SK-N-SH (cell line): ENCODE results near the gene GRK1. TPM values are rescaled to one million over a fixed set of nuclear protein-coding genes. Genes with fewer than 3 reads are reported as not detected.

Source experiments
- CTCF ChIA-PET: fragments of 300-600, 350-600 bp; formaldehyde crosslinking; extraction: SDS; loops from one replicate; lab custom pipeline; 2021; lab: Yijun Ruan, JAX
- POLR2A ChIA-PET: fragments of 350-600 bp; sonication (Branson Sonifier 250); formaldehyde crosslinking; extraction: SDS; loops from one replicate; lab custom pipeline; 2020; ENCODE audit warnings: antibody characterized with exemption, inconsistent platforms; lab: Yijun Ruan, JAX
- DNase-seq: peaks from one replicate; pipeline ENCODE4 v3.0.0; 2012
- H2AFZ ChIP-seq: fragments of 200-600 bp; sonication (generic); 2 replicates; pipeline ENCODE4 v1.8.1; 2016; ENCODE audit warnings: antibody characterized with exemption, mild to moderate bottlenecking, low read depth
- H3F3A ChIP-seq: fragments of 200-600 bp; sonication (generic); replicated peaks from 2 replicates; pipeline ENCODE3; 2016; ENCODE audit warnings: antibody characterized with exemption, mild to moderate bottlenecking; ENCODE audit not compliant: insufficient read depth
- H3K27ac ChIP-seq, 2 experiments: fragments of 200-500 bp in 1 of 2; fragments of 200-600 bp in 1 of 2; sonication (Bioruptor generic) in 1 of 2; sonication (generic), shearing (Covaris generic) in 1 of 2; 2 replicates each; pipeline versions ENCODE4 v1.5.1 to v1.6.1; 2014 to 2016; ENCODE audit warnings: low read depth in 2 of 2, inconsistent platforms in 1 of 2, low read length in 1 of 2, mild to moderate bottlenecking in 1 of 2, mixed read lengths in 1 of 2
- H3K27me3 ChIP-seq: fragments of 200-600 bp; sonication (generic), shearing (Covaris generic); 2 replicates; pipeline ENCODE4 v1.6.1; 2016; ENCODE audit warnings: mixed run types; ENCODE audit not compliant: insufficient read depth
- H3K36me3 ChIP-seq, 2 experiments: fragments of 200-500 bp in 1 of 2; fragments of 200-600 bp in 1 of 2; sonication (Bioruptor generic) in 1 of 2; sonication (generic) in 1 of 2; replicated peaks in 1 of 2; 2 replicates each; pipeline versions ENCODE3 to v1.5.1; 2014 to 2016; ENCODE audit warnings: low read length in 1 of 2, mild to moderate bottlenecking in 1 of 2; ENCODE audit not compliant: insufficient read depth in 2 of 2, control insufficient read depth in 1 of 2
- H3K4me1 ChIP-seq, 2 experiments: fragments of 200-500 bp in 1 of 2; fragments of 200-600 bp in 1 of 2; sonication (Bioruptor generic) in 1 of 2; sonication (generic), shearing (Covaris generic) in 1 of 2; 2 replicates each; pipeline versions ENCODE4 v1.5.1 to v1.6.1; 2014 to 2016; ENCODE audit warnings: low read depth in 1 of 2, low read length in 1 of 2, mixed run types in 1 of 2; ENCODE audit not compliant: insufficient read depth in 2 of 2, control insufficient read depth in 1 of 2
- H3K4me2 ChIP-seq: fragments of 200-600 bp; sonication (generic), shearing (Covaris generic); 2 replicates; pipeline ENCODE4 v1.6.1; 2017; ENCODE audit warnings: mixed run types
- H3K4me3 ChIP-seq, 2 experiments: fragments of 200-500 bp in 1 of 2; fragments of 200-600 bp in 1 of 2; sonication (Bioruptor generic) in 1 of 2; sonication (generic), shearing (Covaris generic) in 1 of 2; 2 replicates each; pipeline versions ENCODE4 v1.5.1 to v1.8.1; 2014 to 2016; ENCODE audit warnings: low read depth in 2 of 2, inconsistent platforms in 1 of 2, low read length in 1 of 2, mild to moderate bottlenecking in 1 of 2, mixed read lengths in 1 of 2, moderate library complexity in 1 of 2
- H3K79me2 ChIP-seq: fragments of 200-600 bp; sonication (generic); 2 replicates; pipeline ENCODE4 v1.8.1; 2017; ENCODE audit warnings: mild to moderate bottlenecking; ENCODE audit not compliant: insufficient read depth
- H3K9ac ChIP-seq: fragments of 200-600 bp; sonication (generic); 2 replicates; pipeline ENCODE4 v1.6.1; 2017; ENCODE audit warnings: mixed run types
- H3K9me2 ChIP-seq: fragments of 200-600 bp; sonication (generic); 2 replicates; pipeline ENCODE4 v1.6.1; 2017; ENCODE audit warnings: mixed run types
- H3K9me3 ChIP-seq: fragments of 200-600 bp; sonication (generic); 2 replicates; pipeline ENCODE4 v1.6.1; 2017; ENCODE audit warnings: mixed run types, mild to moderate bottlenecking, moderate library complexity
- H4K20me1 ChIP-seq: fragments of 200-600 bp; sonication (generic); 2 replicates; pipeline ENCODE4 v1.6.1; 2017; ENCODE audit warnings: mild to moderate bottlenecking, mixed run types; ENCODE audit not compliant: insufficient read depth
- CHD2 ChIP-seq: fragments of 150-350 bp; IDR thresholded peaks from 2 replicates; pipeline ENCODE4 v1.6.1; 2018; ENCODE audit warnings: low read length; ENCODE audit not compliant: partially characterized antibody
- ELF1 ChIP-seq: IDR thresholded peaks from 2 replicates; pipeline ENCODE4 v1.4.0; 2012
- EP300 ChIP-seq, 2 experiments: IDR thresholded peaks; 2 replicates each; pipeline versions ENCODE4 v1.4.0 to v1.6.1; 2012; ENCODE audit warnings: borderline replicate concordance in 1 of 2, low read depth in 1 of 2, low read length in 1 of 2
- EZH2phosphoT487 ChIP-seq: fragments of 200-600 bp; sonication (generic); IDR thresholded peaks from 2 replicates; pipeline ENCODE4 v1.6.1; 2017; ENCODE audit warnings: low read depth, mixed run types, mild to moderate bottlenecking, antibody characterized with exemption, moderate library complexity, borderline replicate concordance
- FOXJ3 ChIP-seq: sonication (generic); formaldehyde crosslinking; IDR thresholded peaks from 2 replicates; pipeline ENCODE4 v1.5.1; 2020; ENCODE audit warnings: mild to moderate bottlenecking, missing genetic modification reagents
- FOXM1 ChIP-seq: IDR thresholded peaks from 2 replicates; pipeline ENCODE4 v1.4.0; 2012; ENCODE audit warnings: low read depth, mild to moderate bottlenecking
- GABPA ChIP-seq: IDR thresholded peaks from 2 replicates; pipeline ENCODE4 v1.4.0; 2012; ENCODE audit warnings: low read depth, mild to moderate bottlenecking
- MEF2A ChIP-seq: IDR thresholded peaks from 2 replicates; pipeline ENCODE4 v1.4.0; 2012; ENCODE audit warnings: low read depth, borderline replicate concordance
- MXI1 ChIP-seq: IDR thresholded peaks from 2 replicates; pipeline ENCODE4 v1.6.1; 2012; ENCODE audit warnings: mild to moderate bottlenecking, low read depth, low read length, improper control_type of control experiment
- POLR2AphosphoS5 ChIP-seq: IDR thresholded peaks from 2 replicates; pipeline ENCODE4 v1.6.1; 2012; ENCODE audit warnings: low read depth, low read length
- RAD21 ChIP-seq: IDR thresholded peaks from 2 replicates; pipeline ENCODE4 v1.6.1; 2012; ENCODE audit warnings: mild to moderate bottlenecking, low read length
- RCOR1 ChIP-seq: fragments of 150-350 bp; IDR thresholded peaks from 2 replicates; pipeline ENCODE4 v1.6.1; 2017; ENCODE audit warnings: antibody characterized with exemption, low read length
- RXRA ChIP-seq: IDR thresholded peaks from 2 replicates; pipeline ENCODE4 v1.4.0; 2012; ENCODE audit warnings: low read depth, mild to moderate bottlenecking, borderline replicate concordance
- SIN3A ChIP-seq: IDR thresholded peaks from 2 replicates; pipeline ENCODE4 v1.6.1; 2012; ENCODE audit warnings: low read depth, mild to moderate bottlenecking, low read length, moderate library complexity, borderline replicate concordance
- SMC3 ChIP-seq: IDR thresholded peaks from 2 replicates; pipeline ENCODE4 v1.6.1; 2012; ENCODE audit warnings: low read depth, low read length, improper control_type of control experiment
- TCF12 ChIP-seq: IDR thresholded peaks from 2 replicates; pipeline ENCODE4 v1.4.0; 2012
- YY1 ChIP-seq: IDR thresholded peaks from 2 replicates; pipeline ENCODE4 v1.4.0; 2012; ENCODE audit warnings: low read depth, mild to moderate bottlenecking
- WGBS: methylation state at CpG from one replicate; pipeline ENCODE4 v1.1.6; 2017; ENCODE audit warnings: low lambda C conversion rate; 5-methylcytosine and 5-hydroxymethylcytosine counted together
- polyA plus RNA-seq, 3 experiments: library from polyadenylated mRNA; depleted of rRNA; stranded (reverse); fragments of >200 nt; gene quantifications; 2 replicates each; pipeline ENCODE4 v1.2.3, GENCODE V29; 2012
- TF ChIP-seq, protein P1 (sequence below): IDR thresholded peaks from 2 replicates; pipeline ENCODE4 v1.4.0; 2012; ENCODE audit warnings: low read depth
- TF ChIP-seq, protein P2 (sequence below): IDR thresholded peaks from 2 replicates; pipeline ENCODE4 v1.6.1; 2012; ENCODE audit warnings: mild to moderate bottlenecking, low read depth, low read length, moderate library complexity
- TF ChIP-seq, protein P3 (sequence below): fragments of 150-350 bp; IDR thresholded peaks from 2 replicates; pipeline ENCODE4 v1.6.1; 2016; ENCODE audit warnings: mild to moderate bottlenecking, low read depth, low read length
- TF ChIP-seq, protein P4 (sequence below): IDR thresholded peaks from 2 replicates; pipeline ENCODE4 v1.4.0; 2012; ENCODE audit warnings: low read depth, borderline replicate concordance

GRK1 gene
- polyA plus RNA-seq, 1 of the 3 experiments (the other 2 are of a cell fraction), result 0.12 TPM

DNA sequence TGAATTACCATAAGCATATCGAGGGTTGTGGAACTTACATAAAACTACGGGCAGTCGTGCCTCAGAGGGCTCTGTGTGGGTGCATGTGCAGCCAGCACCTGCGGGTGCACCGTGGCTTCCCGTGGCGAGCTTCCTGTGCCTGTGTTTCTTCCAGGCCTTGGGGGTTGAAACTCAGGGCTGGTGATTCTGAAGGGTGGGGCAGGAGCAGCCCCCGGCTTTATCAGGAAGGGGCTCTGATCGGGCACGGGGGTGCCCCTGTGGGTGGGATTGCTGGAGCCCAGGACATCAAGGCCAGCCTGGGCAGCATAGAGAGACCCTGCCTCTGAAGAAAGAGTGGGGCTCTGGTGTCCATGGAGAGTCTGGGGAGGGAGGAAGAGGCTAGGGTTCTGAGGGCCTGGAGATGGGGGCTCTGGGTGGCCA lies 20.1 kb upstream of the GRK1 start:
- CTCF ChIA-PET, result interaction anchor here (0.8 to 1.0 kb wide), 2 partner anchors 27 to 85 kb away, joined by 3 read pairs; no protein-coding TSS in a partner anchor
- no peaks in the 10 kb centered on the region for H3K27me3 ChIP-seq
- TF ChIP-seq RAD21, result no peak
- TF ChIP-seq, all 33 proteins: peak for 0
- POLR2A ChIA-PET, result no interaction called here
- H3K9me2 ChIP-seq, result no peaks in the 10 kb centered on the region
- no peak overlapping the region for H3K9ac ChIP-seq
- no peaks in the 10 kb centered on the region for H4K20me1 ChIP-seq
- no peaks in the 10 kb centered on the region for H3K9me3 ChIP-seq
- peaks cover 7% of the 10 kb centered on the region for H3F3A ChIP-seq
- peak overlapping the region; percentile 48; the same call in 1 of the 2 replicates for H3K4me2 ChIP-seq
- H2AFZ ChIP-seq, result no peak overlapping the region
- DNase-seq, result no peak
- WGBS, result 97% methylated on average over 10 of the region's 10 CpGs
- peak overlapping the region; percentile 15 to 25; a peak in 3 of 4 replicates for H3K27ac ChIP-seq
- no peaks in the 10 kb centered on the region for H3K79me2 ChIP-seq
- no peak overlapping the region for H3K4me3 ChIP-seq
- peaks cover 12 to 17% of the 10 kb centered on the region in 2 experiments; a peak in 2 of 4 replicates for H3K4me1 ChIP-seq
- H3K36me3 ChIP-seq, result peaks cover 5 to 7% of the 10 kb centered on the region in 2 experiments

DNA sequence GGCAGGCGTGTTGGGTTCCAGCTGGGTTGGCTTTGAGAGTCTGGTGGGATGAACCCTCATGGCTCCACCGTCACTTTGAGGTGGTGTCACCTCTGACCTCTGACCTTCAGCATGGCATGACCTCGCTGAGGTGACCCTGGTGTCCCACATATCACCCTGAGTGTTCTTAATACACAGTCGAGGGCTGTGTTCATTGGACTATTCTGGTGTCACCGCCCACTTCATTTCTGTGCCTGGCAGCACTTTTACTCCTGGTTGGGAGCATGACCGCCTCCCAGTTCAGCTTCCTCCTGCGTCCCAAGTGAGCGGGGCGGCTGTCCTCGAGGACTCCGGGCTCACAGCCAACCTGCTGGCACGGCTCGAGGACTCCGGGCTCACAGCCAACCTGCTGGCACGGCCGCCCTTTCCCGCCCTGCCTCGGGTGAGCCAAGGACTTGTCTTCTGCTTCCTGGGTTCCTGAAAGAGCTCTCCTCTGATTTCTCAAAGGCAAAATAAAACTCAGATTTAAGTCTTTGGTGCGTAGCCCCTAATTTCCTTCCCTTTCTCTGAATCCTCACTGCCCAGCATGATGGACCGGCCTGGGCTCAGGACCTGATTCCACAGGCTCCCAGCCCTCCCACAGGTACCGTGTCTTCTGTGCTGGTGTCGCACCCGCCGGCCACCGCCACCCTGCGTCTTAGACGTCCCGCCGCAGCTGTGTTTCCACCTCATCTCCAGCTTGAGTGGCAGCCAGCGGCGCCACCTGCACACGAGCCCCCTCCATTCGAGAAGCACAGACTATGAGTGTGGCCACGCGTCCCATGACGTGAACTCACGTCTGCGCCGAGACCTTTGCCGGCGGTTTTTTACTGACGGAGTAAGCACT lies 19.4 kb upstream of the GRK1 start:
- Histone ChIP-seq H3K9me2 (no peaks in the 10 kb centered on the region), H3K4me1 (peaks cover 12 to 17% of the 10 kb centered on the region in 2 experiments; a peak in 2 of 4 replicates), H3K9me3 (no peaks in the 10 kb centered on the region), H3K9ac (no peak overlapping the region), H3K36me3 (peaks cover under 1 to 1% of the 10 kb centered on the region in 2 experiments), H3K79me2 (no peaks in the 10 kb centered on the region), H3K4me2 (peak overlapping the region; percentile 48; the same call in 1 of the 2 replicates), H3K27ac (peak overlapping the region; percentile 48 to 67; a peak in 3 of 4 replicates), H3K27me3 (no peaks in the 10 kb centered on the region), H4K20me1 (no peaks in the 10 kb centered on the region), H2AFZ (no peak overlapping the region), H3F3A (peaks cover 7% of the 10 kb centered on the region), H3K4me3 (no peak overlapping the region)
- ChIA-PET POLR2A (no interaction called here), CTCF (interaction anchor here (1.0 to 1.7 kb wide), 2 partner anchors 77 to 86 kb away, joined by 3 to 4 read pairs; no protein-coding TSS in a partner anchor)
- DNase-seq, result peak; percentile 85
- 65% methylated on average over 34 of the region's 42 CpGs for WGBS
- TF ChIP-seq FOXJ3, result peak; percentile 68; the same call in 1 of the 2 replicates
- TF ChIP-seq, protein P1, sequence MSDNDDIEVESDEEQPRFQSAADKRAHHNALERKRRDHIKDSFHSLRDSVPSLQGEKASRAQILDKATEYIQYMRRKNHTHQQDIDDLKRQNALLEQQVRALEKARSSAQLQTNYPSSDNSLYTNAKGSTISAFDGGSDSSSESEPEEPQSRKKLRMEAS, result peak; percentile 96
- no peak for TF ChIP-seq RXRA
- no peak for TF ChIP-seq GABPA
- TF ChIP-seq MEF2A, result no peak
- TF ChIP-seq RCOR1, result 0 out of 2 replicates have a peak, but pooled peaks have one; percentile 19
- TF ChIP-seq, protein P2, sequence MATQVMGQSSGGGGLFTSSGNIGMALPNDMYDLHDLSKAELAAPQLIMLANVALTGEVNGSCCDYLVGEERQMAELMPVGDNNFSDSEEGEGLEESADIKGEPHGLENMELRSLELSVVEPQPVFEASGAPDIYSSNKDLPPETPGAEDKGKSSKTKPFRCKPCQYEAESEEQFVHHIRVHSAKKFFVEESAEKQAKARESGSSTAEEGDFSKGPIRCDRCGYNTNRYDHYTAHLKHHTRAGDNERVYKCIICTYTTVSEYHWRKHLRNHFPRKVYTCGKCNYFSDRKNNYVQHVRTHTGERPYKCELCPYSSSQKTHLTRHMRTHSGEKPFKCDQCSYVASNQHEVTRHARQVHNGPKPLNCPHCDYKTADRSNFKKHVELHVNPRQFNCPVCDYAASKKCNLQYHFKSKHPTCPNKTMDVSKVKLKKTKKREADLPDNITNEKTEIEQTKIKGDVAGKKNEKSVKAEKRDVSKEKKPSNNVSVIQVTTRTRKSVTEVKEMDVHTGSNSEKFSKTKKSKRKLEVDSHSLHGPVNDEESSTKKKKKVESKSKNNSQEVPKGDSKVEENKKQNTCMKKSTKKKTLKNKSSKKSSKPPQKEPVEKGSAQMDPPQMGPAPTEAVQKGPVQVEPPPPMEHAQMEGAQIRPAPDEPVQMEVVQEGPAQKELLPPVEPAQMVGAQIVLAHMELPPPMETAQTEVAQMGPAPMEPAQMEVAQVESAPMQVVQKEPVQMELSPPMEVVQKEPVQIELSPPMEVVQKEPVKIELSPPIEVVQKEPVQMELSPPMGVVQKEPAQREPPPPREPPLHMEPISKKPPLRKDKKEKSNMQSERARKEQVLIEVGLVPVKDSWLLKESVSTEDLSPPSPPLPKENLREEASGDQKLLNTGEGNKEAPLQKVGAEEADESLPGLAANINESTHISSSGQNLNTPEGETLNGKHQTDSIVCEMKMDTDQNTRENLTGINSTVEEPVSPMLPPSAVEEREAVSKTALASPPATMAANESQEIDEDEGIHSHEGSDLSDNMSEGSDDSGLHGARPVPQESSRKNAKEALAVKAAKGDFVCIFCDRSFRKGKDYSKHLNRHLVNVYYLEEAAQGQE, result no peak
- 0 out of 2 replicates have a peak, but pooled peaks have one; percentile 6 for TF ChIP-seq ELF1
- TF ChIP-seq EP300 (IDR thresholded peaks at IDR 0.05; ENCODE audit: borderline replicate concordance in 1 of 2, low read depth in 1 of 2, low read length in 1 of 2), result no peak
- TF ChIP-seq SIN3A, result no peak
- no peak for TF ChIP-seq EZH2phosphoT487
- TF ChIP-seq, protein P3, sequence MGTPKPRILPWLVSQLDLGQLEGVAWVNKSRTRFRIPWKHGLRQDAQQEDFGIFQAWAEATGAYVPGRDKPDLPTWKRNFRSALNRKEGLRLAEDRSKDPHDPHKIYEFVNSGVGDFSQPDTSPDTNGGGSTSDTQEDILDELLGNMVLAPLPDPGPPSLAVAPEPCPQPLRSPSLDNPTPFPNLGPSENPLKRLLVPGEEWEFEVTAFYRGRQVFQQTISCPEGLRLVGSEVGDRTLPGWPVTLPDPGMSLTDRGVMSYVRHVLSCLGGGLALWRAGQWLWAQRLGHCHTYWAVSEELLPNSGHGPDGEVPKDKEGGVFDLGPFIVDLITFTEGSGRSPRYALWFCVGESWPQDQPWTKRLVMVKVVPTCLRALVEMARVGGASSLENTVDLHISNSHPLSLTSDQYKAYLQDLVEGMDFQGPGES, result no peak
- TF ChIP-seq SMC3, result no peak
- TF ChIP-seq, protein P4, sequence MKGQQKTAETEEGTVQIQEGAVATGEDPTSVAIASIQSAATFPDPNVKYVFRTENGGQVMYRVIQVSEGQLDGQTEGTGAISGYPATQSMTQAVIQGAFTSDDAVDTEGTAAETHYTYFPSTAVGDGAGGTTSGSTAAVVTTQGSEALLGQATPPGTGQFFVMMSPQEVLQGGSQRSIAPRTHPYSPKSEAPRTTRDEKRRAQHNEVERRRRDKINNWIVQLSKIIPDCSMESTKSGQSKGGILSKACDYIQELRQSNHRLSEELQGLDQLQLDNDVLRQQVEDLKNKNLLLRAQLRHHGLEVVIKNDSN, result no peak
- no peak for TF ChIP-seq POLR2AphosphoS5
- TF ChIP-seq MXI1, result 0 out of 2 replicates have a peak, but pooled peaks have one; percentile 27
- no peak for TF ChIP-seq YY1
- TF ChIP-seq FOXM1, result no peak
- peak; percentile 26; the same call in 1 of the 2 replicates for TF ChIP-seq TCF12
- TF ChIP-seq CHD2, result peak; percentile 35
